ENCODE measurements around the gene ENPP1. TPM values are rescaled to one million over a fixed set of nuclear protein-coding genes. Genes with fewer than 3 reads are reported as not detected.

The ENPP1 gene
- polyA plus RNA-seq, 1 of the 3 experiments (the other 2 are of a cell fraction): not detected

- Histone ChIP-seq H3K9ac (no peak overlapping the region), H3K4me3 (ENCODE audit: low read depth in 2 of 2, low read length in 1 of 2) (no peak overlapping the region), H3K4me2 (no peak overlapping the region), H3K27me3 (ENCODE audit: insufficient read depth) (peaks cover 7% of the 10 kb centered on the region; the same call in 1 of the 2 replicates), H3F3A (replicated peaks; ENCODE audit: insufficient read depth) (no peaks in the 10 kb centered on the region), H3K9me3 (no peaks in the 10 kb centered on the region), H3K4me1 (ENCODE audit: control insufficient read depth in 1 of 2, insufficient read depth in 2 of 2, low read depth in 1 of 2, low read length in 1 of 2) (no peaks in the 10 kb centered on the region; a peak in 1 of 4 replicates), H4K20me1 (ENCODE audit: insufficient read depth) (no peaks in the 10 kb centered on the region), H3K27ac (ENCODE audit: low read depth in 2 of 2, low read length in 1 of 2) (no peak overlapping the region), H2AFZ (ENCODE audit: low read depth) (no peak overlapping the region), H3K79me2 (ENCODE audit: insufficient read depth) (no peaks in the 10 kb centered on the region), H3K36me3 (replicated peaks in 1 of 2; ENCODE audit: control insufficient read depth in 1 of 2, insufficient read depth in 2 of 2, low read length in 1 of 2) (no peaks in the 10 kb centered on the region), H3K9me2 (no peaks in the 10 kb centered on the region)
- CTCF ChIA-PET: no interaction called here
- DNase-seq: no peak
- TF ChIP-seq ELF1 (IDR thresholded peaks at IDR 0.05): no peak
- no peak for TF ChIP-seq RCOR1 (IDR thresholded peaks at IDR 0.05; ENCODE audit: low read length)
- TF ChIP-seq NRF1 (IDR thresholded peaks at IDR 0.05; ENCODE audit: low read depth, low read length): no peak
- no peak for TF ChIP-seq TCF12 (IDR thresholded peaks at IDR 0.05)
- TF ChIP-seq PBX3 (IDR thresholded peaks at IDR 0.05): no peak
- no peak for TF ChIP-seq TAF1 (IDR thresholded peaks at IDR 0.05; ENCODE audit: borderline replicate concordance, low read depth, low read length)
- POLR2A ChIA-PET: no interaction called here
- WGBS (ENCODE audit: low lambda C conversion rate): 11% methylated on average over 8 of the region's 8 CpGs
Measured at GRCh38 chr6:131787766-131788712, 19.8 kb upstream of the ENPP1 start.

DNA sequence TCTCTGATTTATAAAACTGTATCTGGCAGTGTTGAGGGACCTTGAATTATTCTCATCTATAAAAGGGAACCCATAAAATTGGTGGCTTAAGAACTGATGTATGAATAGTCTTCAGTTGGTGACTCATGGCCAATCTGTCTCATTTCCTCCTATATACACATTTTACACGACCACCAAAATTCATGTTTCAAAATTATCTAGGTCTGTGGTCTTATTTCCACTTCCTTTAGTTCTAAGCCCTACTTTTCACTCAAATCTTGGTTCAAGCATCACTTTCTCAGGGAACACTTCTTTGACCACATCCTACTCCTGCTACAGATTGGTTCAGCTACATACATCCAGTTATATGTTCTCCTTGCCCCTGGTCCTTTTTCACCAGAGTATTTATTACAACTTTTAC lies 18.6 kb upstream of the ENPP1 start:
- no peaks in the 10 kb centered on the region; a peak in 1 of 4 replicates for H3K4me1 ChIP-seq (ENCODE audit: control insufficient read depth in 1 of 2, insufficient read depth in 2 of 2, low read depth in 1 of 2, low read length in 1 of 2)
- H3K9ac ChIP-seq: no peak overlapping the region
- ChIA-PET POLR2A (no interaction called here), CTCF (no interaction called here)
- 0% methylated on average over 1 of the region's 1 CpG for WGBS (ENCODE audit: low lambda C conversion rate)
- no peak for TF ChIP-seq RFX5 (IDR thresholded peaks at IDR 0.05; ENCODE audit: low read length)
- TF ChIP-seq JUND (IDR thresholded peaks at IDR 0.05): no peak
- no peak for TF ChIP-seq RXRA (IDR thresholded peaks at IDR 0.05; ENCODE audit: borderline replicate concordance, low read depth)
- no peak for TF ChIP-seq MEF2A (IDR thresholded peaks at IDR 0.05; ENCODE audit: borderline replicate concordance, low read depth)
- TF ChIP-seq, protein P1, sequence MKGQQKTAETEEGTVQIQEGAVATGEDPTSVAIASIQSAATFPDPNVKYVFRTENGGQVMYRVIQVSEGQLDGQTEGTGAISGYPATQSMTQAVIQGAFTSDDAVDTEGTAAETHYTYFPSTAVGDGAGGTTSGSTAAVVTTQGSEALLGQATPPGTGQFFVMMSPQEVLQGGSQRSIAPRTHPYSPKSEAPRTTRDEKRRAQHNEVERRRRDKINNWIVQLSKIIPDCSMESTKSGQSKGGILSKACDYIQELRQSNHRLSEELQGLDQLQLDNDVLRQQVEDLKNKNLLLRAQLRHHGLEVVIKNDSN (IDR thresholded peaks at IDR 0.05; ENCODE audit: borderline replicate concordance, low read depth): no peak
- TF ChIP-seq, protein P2, sequence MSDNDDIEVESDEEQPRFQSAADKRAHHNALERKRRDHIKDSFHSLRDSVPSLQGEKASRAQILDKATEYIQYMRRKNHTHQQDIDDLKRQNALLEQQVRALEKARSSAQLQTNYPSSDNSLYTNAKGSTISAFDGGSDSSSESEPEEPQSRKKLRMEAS (IDR thresholded peaks at IDR 0.05; ENCODE audit: low read depth): no peak
- TF ChIP-seq RCOR1 (IDR thresholded peaks at IDR 0.05; ENCODE audit: low read length): no peak
- no peak for TF ChIP-seq TAF1 (IDR thresholded peaks at IDR 0.05; ENCODE audit: borderline replicate concordance, low read depth, low read length)
- TF ChIP-seq, protein P3, sequence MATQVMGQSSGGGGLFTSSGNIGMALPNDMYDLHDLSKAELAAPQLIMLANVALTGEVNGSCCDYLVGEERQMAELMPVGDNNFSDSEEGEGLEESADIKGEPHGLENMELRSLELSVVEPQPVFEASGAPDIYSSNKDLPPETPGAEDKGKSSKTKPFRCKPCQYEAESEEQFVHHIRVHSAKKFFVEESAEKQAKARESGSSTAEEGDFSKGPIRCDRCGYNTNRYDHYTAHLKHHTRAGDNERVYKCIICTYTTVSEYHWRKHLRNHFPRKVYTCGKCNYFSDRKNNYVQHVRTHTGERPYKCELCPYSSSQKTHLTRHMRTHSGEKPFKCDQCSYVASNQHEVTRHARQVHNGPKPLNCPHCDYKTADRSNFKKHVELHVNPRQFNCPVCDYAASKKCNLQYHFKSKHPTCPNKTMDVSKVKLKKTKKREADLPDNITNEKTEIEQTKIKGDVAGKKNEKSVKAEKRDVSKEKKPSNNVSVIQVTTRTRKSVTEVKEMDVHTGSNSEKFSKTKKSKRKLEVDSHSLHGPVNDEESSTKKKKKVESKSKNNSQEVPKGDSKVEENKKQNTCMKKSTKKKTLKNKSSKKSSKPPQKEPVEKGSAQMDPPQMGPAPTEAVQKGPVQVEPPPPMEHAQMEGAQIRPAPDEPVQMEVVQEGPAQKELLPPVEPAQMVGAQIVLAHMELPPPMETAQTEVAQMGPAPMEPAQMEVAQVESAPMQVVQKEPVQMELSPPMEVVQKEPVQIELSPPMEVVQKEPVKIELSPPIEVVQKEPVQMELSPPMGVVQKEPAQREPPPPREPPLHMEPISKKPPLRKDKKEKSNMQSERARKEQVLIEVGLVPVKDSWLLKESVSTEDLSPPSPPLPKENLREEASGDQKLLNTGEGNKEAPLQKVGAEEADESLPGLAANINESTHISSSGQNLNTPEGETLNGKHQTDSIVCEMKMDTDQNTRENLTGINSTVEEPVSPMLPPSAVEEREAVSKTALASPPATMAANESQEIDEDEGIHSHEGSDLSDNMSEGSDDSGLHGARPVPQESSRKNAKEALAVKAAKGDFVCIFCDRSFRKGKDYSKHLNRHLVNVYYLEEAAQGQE (IDR thresholded peaks at IDR 0.05; ENCODE audit: low read depth, low read length): no peak
- no peak for TF ChIP-seq RAD21 (IDR thresholded peaks at IDR 0.05; ENCODE audit: low read length)
- TF ChIP-seq NRF1 (IDR thresholded peaks at IDR 0.05; ENCODE audit: low read depth, low read length): no peak
- no peak for TF ChIP-seq TEAD4 (IDR thresholded peaks at IDR 0.05; ENCODE audit: borderline replicate concordance, insufficient read depth)
- TF ChIP-seq POLR2AphosphoS5 (IDR thresholded peaks at IDR 0.05; ENCODE audit: low read depth, low read length): no peak
- TF ChIP-seq YY1 (IDR thresholded peaks at IDR 0.05; ENCODE audit: low read depth): no peak
- TF ChIP-seq NFIC (IDR thresholded peaks at IDR 0.05; ENCODE audit: borderline replicate concordance): no peak
- TF ChIP-seq EP300 (IDR thresholded peaks at IDR 0.05; ENCODE audit: borderline replicate concordance in 1 of 2, low read depth in 1 of 2, low read length in 1 of 2): no peak
- TF ChIP-seq, protein P4, sequence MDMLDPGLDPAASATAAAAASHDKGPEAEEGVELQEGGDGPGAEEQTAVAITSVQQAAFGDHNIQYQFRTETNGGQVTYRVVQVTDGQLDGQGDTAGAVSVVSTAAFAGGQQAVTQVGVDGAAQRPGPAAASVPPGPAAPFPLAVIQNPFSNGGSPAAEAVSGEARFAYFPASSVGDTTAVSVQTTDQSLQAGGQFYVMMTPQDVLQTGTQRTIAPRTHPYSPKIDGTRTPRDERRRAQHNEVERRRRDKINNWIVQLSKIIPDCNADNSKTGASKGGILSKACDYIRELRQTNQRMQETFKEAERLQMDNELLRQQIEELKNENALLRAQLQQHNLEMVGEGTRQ (IDR thresholded peaks at IDR 0.05; ENCODE audit: borderline replicate concordance, low read depth, low read length): no peak
- no peak overlapping the region for H2AFZ ChIP-seq (ENCODE audit: low read depth)
- no peaks in the 10 kb centered on the region for H3K9me3 ChIP-seq
- H3K9me2 ChIP-seq: no peaks in the 10 kb centered on the region
- no peak overlapping the region for H3K4me2 ChIP-seq
- no peak overlapping the region for H3K4me3 ChIP-seq (ENCODE audit: low read depth in 2 of 2, low read length in 1 of 2)
- no peaks in the 10 kb centered on the region for H4K20me1 ChIP-seq (ENCODE audit: insufficient read depth)
- no peaks in the 10 kb centered on the region for H3K36me3 ChIP-seq (replicated peaks in 1 of 2; ENCODE audit: control insufficient read depth in 1 of 2, insufficient read depth in 2 of 2, low read length in 1 of 2)
- no peak overlapping the region for H3K27ac ChIP-seq (ENCODE audit: low read depth in 2 of 2, low read length in 1 of 2)
- no peaks in the 10 kb centered on the region for H3K79me2 ChIP-seq (ENCODE audit: insufficient read depth)
- DNase-seq: no peak
- no peaks in the 10 kb centered on the region for H3F3A ChIP-seq (replicated peaks; ENCODE audit: insufficient read depth)
- peaks cover 7% of the 10 kb centered on the region; the same call in 1 of the 2 replicates for H3K27me3 ChIP-seq (ENCODE audit: insufficient read depth)

Measured in SK-N-SH (cell line).